GM19463 (cell line): ENCODE data around the gene LRRC59.

ENCODE experiments used
- ATAC-seq: cut with Tn5 transposase; IDR thresholded peaks from one replicate; pipeline ENCODE4 v1.9.1; 2021; ENCODE audit warnings: mild to moderate bottlenecking, moderate library complexity; ENCODE audit not compliant: unreplicated experiment

Gene LRRC59

GRCh38 chr17:50388728-50389127, 8.6 kb downstream of the LRRC59 start:
- ATAC-seq: no peak

- no peak for ATAC-seq
Observed at GRCh38 chr17:50386510-50386909, 10.8 kb downstream of the LRRC59 start.

- no peak for ATAC-seq
Observed at GRCh38 chr17:50382931-50383330, 14.4 kb downstream of the LRRC59 start.

GRCh38 chr17:50381920-50382319, 15.4 kb downstream of the LRRC59 start:
- no peak for ATAC-seq

- ATAC-seq: no peak
Observed at GRCh38 chr17:50381260-50381815, 16.0 kb downstream of the LRRC59 start.

- no peak for ATAC-seq
Observed at GRCh38 chr17:50380369-50381259, 16.7 kb downstream of the LRRC59 start.

GRCh38 chr17:50379351-50380132, 17.8 kb downstream of the LRRC59 start:
- no peak for ATAC-seq

- no peak for ATAC-seq
Observed at GRCh38 chr17:50375858-50376538, 21.3 kb downstream of the LRRC59 start.

- no peak for ATAC-seq
Observed at GRCh38 chr17:50373705-50374104, 23.6 kb downstream of the LRRC59 start.

- ATAC-seq: peak; percentile 89
Observed at GRCh38 chr17:50372758-50373556, 24.4 kb downstream of the LRRC59 start, which contains the start of the genes EME1 and MRPL27. TSS of gene EME1 (plus strand) at chr17:50373229. CDS start at chr17:50375209, 1,980 bp downstream. TSS of gene MRPL27 (minus strand) at chr17:50373184. CDS start at chr17:50373170, 14 bp downstream.

GRCh38 chr17:50372222-50372757, 25.0 kb downstream of the LRRC59 start:
- no peak for ATAC-seq

- no peak for ATAC-seq
Observed at GRCh38 chr17:50371526-50371925, 25.8 kb downstream of the LRRC59 start.

GRCh38 chr17:50370052-50370451, 27.3 kb downstream of the LRRC59 start:
- no peak for ATAC-seq

- ATAC-seq: no peak
Observed at GRCh38 chr17:50367401-50367800, 29.9 kb downstream of the LRRC59 start.

GRCh38 chr17:50365649-50366393, 31.5 kb downstream of the LRRC59 start:
- no peak for ATAC-seq

- ATAC-seq: no peak
Observed at GRCh38 chr17:50365165-50365564, 32.2 kb downstream of the LRRC59 start.

GRCh38 chr17:50364715-50365114, 32.6 kb downstream of the LRRC59 start:
- no peak for ATAC-seq

GRCh38 chr17:50364061-50364458, 33.3 kb downstream of the LRRC59 start:
- no peak for ATAC-seq
